ENCODE results near the gene DMRTA1. TPM values are rescaled to one million over a fixed set of nuclear protein-coding genes. Genes with fewer than 3 reads are reported as not detected.
"Not testable (repeated sequence)": the region's sequence is repeated elsewhere in the genome, so short reads cannot be mapped to it uniquely, and the experiment has no call there.

Gene DMRTA1
- total RNA-seq, 3 donors from 2014 or later = 0.66 to 12.2 (median 1.6) TPM

GRCh38 chr9:22463205-22463604, 16.6 kb downstream of the DMRTA1 start:
- no peaks in the 10 kb centered on the region for H3K27me3 ChIP-seq
- no peak overlapping the region for H3K27ac ChIP-seq
- H3K4me1 ChIP-seq = no peaks in the 10 kb centered on the region
- no peaks in the 10 kb centered on the region for H3K9me3 ChIP-seq
- no peak overlapping the region for H3K4me3 ChIP-seq
- H3K36me3 ChIP-seq = no peaks in the 10 kb centered on the region
- intact Hi-C loops (cut with DNase I; ENCODE audit: low total_unique reads) = no loop called here
- DNase-seq (ENCODE audit: low spot score in 2 of 2) = no peak
- no peak for TF ChIP-seq CTCF (IDR thresholded peaks at IDR 0.05)
- no peak for TF ChIP-seq POLR2A (IDR thresholded peaks at IDR 0.05)
- no peak for TF ChIP-seq POLR2AphosphoS5 (IDR thresholded peaks at IDR 0.05)

- no peaks in the 10 kb centered on the region for H3K4me1 ChIP-seq
These were observed 23.4 kb downstream of the DMRTA1 start for GRCh38 chr9:22469928-22470544.

GRCh38 chr9:22481566-22481965, 34.9 kb downstream of the DMRTA1 start:
- Histone ChIP-seq H3K36me3 (no peaks in the 10 kb centered on the region), H3K4me1 (no peaks in the 10 kb centered on the region), H3K27ac (no peak overlapping the region), H3K9me3 (peaks cover 0 to 11% of the 10 kb centered on the region in 2 donors), H3K4me3 (no peak overlapping the region), H3K27me3 (no peaks in the 10 kb centered on the region)
- TF ChIP-seq POLR2AphosphoS5 (IDR thresholded peaks at IDR 0.05) (no peak), CTCF (IDR thresholded peaks at IDR 0.05) (no peak), POLR2A (IDR thresholded peaks at IDR 0.05) (no peak)
- no peak for DNase-seq (ENCODE audit: low spot score in 2 of 2)
- intact Hi-C loops (cut with DNase I; ENCODE audit: low total_unique reads) = no loop called here

More at GRCh38 chr9:22469928-22470544, 23.4 kb downstream of the DMRTA1 start:
- Histone ChIP-seq H3K27ac (no peak overlapping the region), H3K9me3 (no peaks in the 10 kb centered on the region), H3K4me3 (no peak overlapping the region), H3K27me3 (no peaks in the 10 kb centered on the region), H3K36me3 (no peaks in the 10 kb centered on the region)
- TF ChIP-seq CTCF (IDR thresholded peaks at IDR 0.05) (peak in 1 of 3 donors; percentile 38), POLR2A (IDR thresholded peaks at IDR 0.05) (no peak)
- no peak for DNase-seq (ENCODE audit: low spot score in 2 of 2)
- intact Hi-C loops (cut with DNase I; ENCODE audit: low total_unique reads) = no loop called here

GRCh38 chr9:22483528-22484070, 37.0 kb downstream of the DMRTA1 start:
- Histone ChIP-seq H3K27me3 (no peaks in the 10 kb centered on the region), H3K9me3 (peaks cover 0 to 11% of the 10 kb centered on the region in 2 donors), H3K4me1 (no peaks in the 10 kb centered on the region), H3K36me3 (no peaks in the 10 kb centered on the region), H3K4me3 (no peak overlapping the region), H3K27ac (no peak overlapping the region)
- intact Hi-C loops (cut with DNase I; ENCODE audit: low total_unique reads) = no loop called here
- TF ChIP-seq CTCF (IDR thresholded peaks at IDR 0.05) = no peak
- no peak for TF ChIP-seq POLR2A (IDR thresholded peaks at IDR 0.05)
- no peak for TF ChIP-seq POLR2AphosphoS5 (IDR thresholded peaks at IDR 0.05)
- no peak for DNase-seq (ENCODE audit: low spot score in 2 of 2)

GRCh38 chr9:22496197-22496596, 49.6 kb downstream of the DMRTA1 start:
- H3K27ac ChIP-seq; H3K27me3 ChIP-seq; H3K9me3 ChIP-seq; DNase-seq (ENCODE audit: low spot score in 2 of 2); H3K4me3 ChIP-seq; H3K36me3 ChIP-seq; H3K4me1 ChIP-seq: not testable (repeated sequence)
- intact Hi-C loops (cut with DNase I; ENCODE audit: low total_unique reads) = loop anchor here (10.0 kb wide), 1 partner anchor 159 kb away; no protein-coding TSS in a partner anchor
